HEK293T (cell line): ENCODE measurements around the gene CD28.

ENCODE experiments used
- CTCF ChIA-PET: fragments of 350-600 bp; formaldehyde crosslinking; extraction: SDS; loops from one replicate; lab custom pipeline; 2021; ENCODE audit warnings: antibody characterized with exemption, inconsistent platforms; lab: Yijun Ruan, JAX
- POLR2A ChIA-PET: fragments of 350-600 bp; formaldehyde crosslinking; extraction: SDS; loops from one replicate; lab custom pipeline; 2020; ENCODE audit warnings: antibody characterized with exemption, inconsistent platforms; lab: Yijun Ruan, JAX
- DNase-seq: peaks from one replicate; pipeline ENCODE4 v3.0.0; 2012; ENCODE audit warnings: mixed read lengths; ENCODE audit errors: extremely low spot score
- ARNT ChIP-seq: fragments of 450-650 bp; IDR thresholded peaks from 2 replicates; pipeline ENCODE4 v1.6.1; 2017; ENCODE audit warnings: mild to moderate bottlenecking
- BHLHE40 ChIP-seq: fragments of 450-650 bp; IDR thresholded peaks from 2 replicates; pipeline ENCODE4 v1.6.1; 2016; ENCODE audit warnings: mild to moderate bottlenecking, moderate library complexity, borderline replicate concordance
- CTBP1 ChIP-seq: fragments of 450-650 bp; IDR thresholded peaks from 2 replicates; pipeline ENCODE4 v1.6.1; 2016; ENCODE audit warnings: borderline replicate concordance
- ELF4 ChIP-seq: fragments of 450-650 bp; IDR thresholded peaks from 2 replicates; pipeline ENCODE4 v1.6.1; 2017; ENCODE audit warnings: antibody characterized with exemption
- FOXA1 ChIP-seq: fragments of 450-650 bp; IDR thresholded peaks from 2 replicates; pipeline ENCODE4 v1.6.1; 2016; ENCODE audit warnings: mild to moderate bottlenecking
- FOXK2 ChIP-seq: fragments of 450-650 bp; IDR thresholded peaks from 2 replicates; pipeline ENCODE4 v1.6.1; 2016; ENCODE audit warnings: mild to moderate bottlenecking
- FOXM1 ChIP-seq: fragments of 450-650 bp; IDR thresholded peaks from 2 replicates; pipeline ENCODE4 v1.6.1; 2017; ENCODE audit warnings: mild to moderate bottlenecking, borderline replicate concordance
- HDGF ChIP-seq: fragments of 450-650 bp; IDR thresholded peaks from 2 replicates; pipeline ENCODE4 v1.6.1; 2017; ENCODE audit warnings: antibody characterized with exemption, borderline replicate concordance
- L3MBTL2 ChIP-seq: fragments of 450-650 bp; conservative IDR thresholded peaks from 2 replicates; pipeline ENCODE4 v1.6.1; 2016; ENCODE audit warnings: mild to moderate bottlenecking
- LEF1 ChIP-seq: fragments of 450-650 bp; IDR thresholded peaks from 2 replicates; pipeline ENCODE4 v1.6.1; 2017; ENCODE audit warnings: mild to moderate bottlenecking, borderline replicate concordance
- NFRKB ChIP-seq: fragments of 450-650 bp; IDR thresholded peaks from 2 replicates; pipeline ENCODE4 v1.6.1; 2016; ENCODE audit warnings: mild to moderate bottlenecking, moderate library complexity
- SP1 ChIP-seq: fragments of 450-650 bp; IDR thresholded peaks from 2 replicates; pipeline ENCODE4 v1.6.1; 2017
- SUZ12 ChIP-seq: fragments of 450-650 bp; IDR thresholded peaks from 2 replicates; pipeline ENCODE4 v1.6.1; 2016; ENCODE audit warnings: mild to moderate bottlenecking
- TARDBP ChIP-seq: fragments of 450-650 bp; IDR thresholded peaks from 2 replicates; pipeline ENCODE4 v1.6.1; 2016
- ZNF384 ChIP-seq: fragments of 450-650 bp; IDR thresholded peaks from 2 replicates; pipeline ENCODE4 v1.6.1; 2016
- TF ChIP-seq, protein P1 (sequence below): fragments of 450-650 bp; IDR thresholded peaks from 2 replicates; pipeline ENCODE4 v1.6.1; 2016

CD28 gene

DNA sequence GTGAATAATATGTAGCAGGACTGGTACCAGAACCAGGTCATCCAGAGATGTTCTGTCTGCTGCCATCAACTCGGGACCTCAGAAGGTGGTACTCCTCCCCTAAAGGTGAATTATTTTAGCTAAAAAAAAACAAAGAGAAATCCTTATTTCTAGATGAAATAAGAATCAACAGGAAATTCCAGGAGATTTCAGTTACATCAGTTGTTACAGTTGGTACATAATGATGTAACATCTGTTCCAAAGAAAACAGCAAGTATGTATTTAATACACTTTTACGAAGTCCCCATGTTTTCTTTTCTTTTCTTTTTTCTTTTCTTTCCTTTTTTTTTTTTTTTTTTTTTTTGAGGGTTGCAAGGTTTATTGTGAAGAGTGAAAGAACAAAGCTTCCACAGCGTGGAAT is 33.6 kb upstream of the CD28 start:
- TF ChIP-seq NFRKB (no peak), TARDBP (no peak), ELF4 (no peak), ARNT (no peak), ZNF384 (no peak), FOXM1 (no peak), FOXK2 (no peak), L3MBTL2 (no peak), CTBP1 (no peak)
- TF ChIP-seq, protein P1, sequence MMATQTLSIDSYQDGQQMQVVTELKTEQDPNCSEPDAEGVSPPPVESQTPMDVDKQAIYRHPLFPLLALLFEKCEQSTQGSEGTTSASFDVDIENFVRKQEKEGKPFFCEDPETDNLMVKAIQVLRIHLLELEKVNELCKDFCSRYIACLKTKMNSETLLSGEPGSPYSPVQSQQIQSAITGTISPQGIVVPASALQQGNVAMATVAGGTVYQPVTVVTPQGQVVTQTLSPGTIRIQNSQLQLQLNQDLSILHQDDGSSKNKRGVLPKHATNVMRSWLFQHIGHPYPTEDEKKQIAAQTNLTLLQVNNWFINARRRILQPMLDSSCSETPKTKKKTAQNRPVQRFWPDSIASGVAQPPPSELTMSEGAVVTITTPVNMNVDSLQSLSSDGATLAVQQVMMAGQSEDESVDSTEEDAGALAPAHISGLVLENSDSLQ = no peak
- no peak for DNase-seq
- ChIA-PET CTCF (no interaction called here), POLR2A (no interaction called here)

DNA sequence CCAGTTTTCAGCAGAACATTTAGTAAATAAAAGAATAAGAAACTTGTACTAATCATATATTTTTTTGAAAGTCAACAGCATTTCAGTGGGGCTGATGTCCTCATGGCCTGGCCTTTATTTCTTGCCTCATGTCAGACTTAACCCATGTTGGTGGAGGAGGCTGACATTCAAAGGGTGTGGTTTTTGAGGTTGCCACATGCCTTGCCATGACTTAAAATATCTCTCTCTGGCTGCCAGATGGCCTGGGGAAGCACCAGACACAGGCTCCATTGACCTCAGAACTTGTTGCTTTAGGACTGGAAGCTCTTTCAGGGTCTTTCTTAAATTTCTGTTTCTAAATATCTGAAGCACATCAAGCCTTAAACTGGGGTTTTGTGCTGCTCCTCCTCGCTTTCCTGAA is 32.5 kb upstream of the CD28 start:
- ChIA-PET POLR2A (no interaction called here), CTCF (no interaction called here)
- no peak for TF ChIP-seq SP1
- DNase-seq = no peak

DNA sequence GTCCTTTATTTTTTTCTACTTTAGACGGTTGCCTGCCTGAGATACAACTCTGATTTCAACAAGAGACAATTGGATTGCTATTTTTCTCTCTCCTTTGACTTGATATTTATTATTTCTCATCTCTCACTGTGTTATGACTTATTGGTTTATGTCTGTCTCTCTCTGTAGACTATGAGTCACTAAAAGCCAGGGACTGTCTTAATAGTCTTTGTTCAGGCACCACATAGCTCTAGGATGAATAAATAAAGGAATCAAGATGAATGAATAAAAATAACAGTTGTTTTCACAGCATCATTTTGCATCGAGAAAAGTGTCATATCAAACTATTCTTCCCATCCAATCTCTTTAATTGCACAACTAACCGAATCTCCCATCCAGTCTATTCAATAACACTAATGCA is 31.4 kb upstream of the CD28 start:
- DNase-seq = no peak
- ChIA-PET CTCF (no interaction called here), POLR2A (no interaction called here)
- TF ChIP-seq NFRKB = no peak
- TF ChIP-seq HDGF = no peak
- TF ChIP-seq SP1 = no peak
- no peak for TF ChIP-seq FOXM1
- no peak for TF ChIP-seq BHLHE40
- no peak for TF ChIP-seq ARNT
- TF ChIP-seq CTBP1 = no peak
- no peak for TF ChIP-seq L3MBTL2
- no peak for TF ChIP-seq ZNF384
- no peak for TF ChIP-seq TARDBP
- TF ChIP-seq SUZ12 = no peak
- no peak for TF ChIP-seq LEF1
- TF ChIP-seq FOXA1 = no peak
- no peak for TF ChIP-seq FOXK2

DNA sequence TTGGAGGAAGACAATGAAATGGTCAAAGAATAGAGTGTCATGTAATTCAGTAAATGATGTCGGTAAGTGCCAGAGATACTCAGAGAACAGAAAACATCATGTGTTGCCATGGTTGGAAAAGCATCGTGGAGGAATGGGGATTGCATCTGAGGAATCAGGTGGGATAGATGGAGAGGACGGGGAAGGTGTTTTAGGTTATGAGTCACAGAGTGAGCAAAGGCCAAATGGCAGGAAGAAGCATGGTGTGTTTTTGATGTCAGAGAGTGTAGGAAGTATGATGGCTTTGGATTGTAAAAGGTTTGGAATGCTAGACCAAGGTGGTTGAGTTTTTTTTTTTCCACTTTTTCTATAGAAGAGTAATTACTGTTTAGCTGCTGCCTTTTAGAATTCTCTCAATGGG is 27.5 kb upstream of the CD28 start:
- CTCF ChIA-PET = no interaction called here
- no peak for DNase-seq
- POLR2A ChIA-PET = no interaction called here
- TF ChIP-seq SUZ12 (no peak), TARDBP (no peak), SP1 (no peak), ELF4 (no peak), CTBP1 (no peak), NFRKB (no peak), L3MBTL2 (no peak), FOXK2 (no peak), ZNF384 (no peak), FOXM1 (no peak), HDGF (no peak), FOXA1 (no peak), BHLHE40 (no peak), LEF1 (no peak)

DNA sequence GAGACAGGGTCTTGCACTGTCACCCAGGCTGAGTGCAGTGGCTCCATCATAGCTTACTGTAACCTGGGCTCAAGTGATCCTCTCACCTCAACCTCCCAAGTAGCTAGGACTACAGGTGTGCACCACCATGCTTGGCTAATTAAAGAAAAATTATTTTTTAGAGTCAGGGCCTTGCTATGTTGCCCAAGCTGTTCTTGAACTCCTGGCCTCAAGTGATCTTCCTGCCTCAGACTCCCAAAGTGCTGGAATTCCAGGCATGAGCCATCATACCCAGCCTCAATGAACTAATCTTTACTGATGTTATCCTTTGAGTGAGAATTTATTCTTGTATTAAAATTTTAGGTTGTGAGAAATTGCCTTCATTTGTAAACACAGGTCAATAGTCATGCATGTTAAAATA is 27.0 kb upstream of the CD28 start:
- TF ChIP-seq FOXA1 (no peak), L3MBTL2 (no peak), NFRKB (no peak), TARDBP (no peak), SUZ12 (no peak), ELF4 (no peak), ARNT (no peak), SP1 (no peak), FOXM1 (no peak), BHLHE40 (no peak), FOXK2 (no peak), CTBP1 (no peak), LEF1 (no peak), HDGF (no peak), ZNF384 (no peak)
- TF ChIP-seq, protein P1 = no peak
- CTCF ChIA-PET = no interaction called here
- POLR2A ChIA-PET = no interaction called here
- DNase-seq = no peak

DNA sequence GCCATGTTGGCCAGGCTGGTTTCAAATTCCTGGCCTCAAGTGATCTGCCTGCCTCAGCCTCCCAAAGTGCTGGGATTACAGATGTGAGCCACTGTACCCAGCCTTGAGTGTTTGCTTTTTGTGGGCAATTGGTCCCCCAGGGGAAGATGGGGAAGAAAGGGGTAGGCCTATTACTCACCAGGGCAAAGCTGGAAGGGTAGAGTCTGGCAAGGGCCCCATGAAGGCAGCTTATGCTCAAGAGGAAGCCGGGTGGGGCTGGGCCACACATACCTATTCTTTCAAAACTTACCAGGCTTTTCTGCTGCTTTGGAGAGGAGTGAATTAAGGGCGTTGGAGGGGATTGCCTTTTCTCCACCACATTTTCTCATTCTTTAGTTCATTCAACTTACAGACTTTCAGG is 24.5 kb upstream of the CD28 start:
- DNase-seq = no peak
- CTCF ChIA-PET = no interaction called here

DNA sequence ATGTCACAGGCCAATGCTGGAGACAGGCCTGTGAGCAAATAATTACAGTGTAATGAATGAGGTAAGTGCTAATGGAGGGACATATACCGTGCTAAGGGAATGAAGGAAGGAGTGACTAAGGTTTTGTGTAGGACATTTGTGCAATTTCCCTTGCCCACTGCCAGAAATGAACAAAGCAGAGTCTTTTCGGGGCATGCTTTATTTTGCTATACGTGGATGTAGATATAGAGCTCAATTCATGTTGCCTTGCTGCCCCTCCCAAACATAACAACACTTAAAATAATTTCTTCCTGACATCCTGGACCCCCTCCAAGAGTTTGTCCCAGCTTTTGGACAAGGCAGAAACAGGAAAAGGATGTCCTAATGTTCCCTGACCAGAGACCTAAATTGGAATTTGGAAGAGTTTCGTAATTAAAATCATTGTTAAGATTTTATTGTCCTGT is 23.7 kb upstream of the CD28 start:
- no peak for DNase-seq
- CTCF ChIA-PET = no interaction called here
- TF ChIP-seq SP1 (no peak), ZNF384 (no peak), NFRKB (no peak), ARNT (no peak), CTBP1 (no peak), FOXA1 (no peak), L3MBTL2 (no peak), HDGF (no peak), BHLHE40 (no peak), ELF4 (no peak), FOXM1 (no peak), FOXK2 (no peak), LEF1 (no peak), TARDBP (no peak), SUZ12 (no peak)
- TF ChIP-seq, protein P1 = no peak
- POLR2A ChIA-PET = no interaction called here

More for the DNA sequence above, 24.5 kb upstream of the CD28 start:
- TF ChIP-seq CTBP1 (no peak), SP1 (no peak), BHLHE40 (no peak), L3MBTL2 (no peak), TARDBP (no peak), NFRKB (no peak), SUZ12 (no peak)
- POLR2A ChIA-PET = no interaction called here
